ENCODE data around the gene RAI1. TPM values are rescaled to one million over a fixed set of nuclear protein-coding genes. Genes with fewer than 3 reads are reported as not detected.

RAI1 gene
- total and polyA plus RNA-seq, 2 experiments from 2014 or later: 0.87 to 0.89 TPM

GRCh38 chr17:17806611-17807274 is 125.5 kb downstream of the RAI1 start (continued):
- no peak for TF ChIP-seq ZNF462 (CRISPR knock-in tag; IDR thresholded peaks at IDR 0.05)
- no peak for TF ChIP-seq REST (IDR thresholded peaks at IDR 0.05; ENCODE audit: unreplicated experiment)
- TF ChIP-seq STAT1 (IDR thresholded peaks at IDR 0.05; ENCODE audit: unreplicated experiment): no peak
- no peak for TF ChIP-seq CTCF (conservative IDR thresholded peaks at IDR 0.05; ENCODE audit: low read depth in 2 of 2)
- TF ChIP-seq ZNF114 (CRISPR knock-in tag; IDR thresholded peaks at IDR 0.05): no peak

All from GM23338 (cell line).